A549 (cell line): ENCODE measurements around the gene NAV2. TPM values are rescaled to one million over a fixed set of nuclear protein-coding genes. Genes with fewer than 3 reads are reported as not detected.

Source experiments
- ATAC-seq, 2 experiments: fragments of 200-7000 bp in 1 of 2; fragments of >200 bp in 1 of 2; cut with Nextera tagmentation in 1 of 2; cut with Tn5 transposase in 1 of 2; 3 replicates each; pipeline versions ENCODE4 v1.8.0 to v1.9.1; 2018 to 2020; ENCODE audit warnings: mild to moderate bottlenecking in 1 of 2, moderate library complexity in 1 of 2
- CTCF ChIA-PET: fragments of 300-600 bp; sonication (Branson Sonifier 250); formaldehyde crosslinking; extraction: SDS; loops from one replicate; lab custom pipeline; 2021; ENCODE audit warnings: antibody characterized with exemption, inconsistent platforms; lab: Yijun Ruan, JAX
- POLR2A ChIA-PET: fragments of 350-600 bp; formaldehyde crosslinking; extraction: SDS; loops from one replicate; lab custom pipeline; 2021; ENCODE audit warnings: antibody characterized with exemption, inconsistent platforms; lab: Yijun Ruan, JAX
- DNase-seq, 2 experiments: peaks; one replicate each; pipeline versions ENCODE4 v3.0.0 to v3.0.0-alpha.2; 2011 to 2016; ENCODE audit warnings: low read depth in 1 of 2, low spot score in 1 of 2
- FAIRE-seq: peaks from 2 replicates; lab custom pipeline; 2011; peaks lifted over from hg19 to GRCh38; lab: Jason Lieb, UNC
- H3K27ac ChIP-seq, 2 experiments: fragments of >200 bp; sonication (Bioruptor Twin); formaldehyde crosslinking; 3 replicates each; pipeline ENCODE4 v1.5.1; 2016 to 2017
- H3K4me1 ChIP-seq: fragments of >200 bp; sonication (Bioruptor Twin); formaldehyde crosslinking; 3 replicates; pipeline ENCODE4 v1.6.1; 2016
- H3K4me2 ChIP-seq: fragments of >200 bp; sonication (Bioruptor Twin); formaldehyde crosslinking; 3 replicates; pipeline ENCODE4 v1.6.1; 2016
- H3K4me3 ChIP-seq: fragments of >200 bp; sonication (Bioruptor Twin); formaldehyde crosslinking; 3 replicates; pipeline ENCODE4 v1.5.1; 2016
- H3K9me3 ChIP-seq: fragments of >200 bp; sonication (Bioruptor Twin); formaldehyde crosslinking; 3 replicates; pipeline ENCODE4 v1.6.1; 2016
- BHLHE40 ChIP-seq: IDR thresholded peaks from 2 replicates; pipeline ENCODE4 v1.6.1; 2012; ENCODE audit warnings: low read depth, low read length, inconsistent platforms
- CEBPB ChIP-seq, 2 experiments: fragments of >200 bp in 1 of 2; sonication (Bioruptor Twin) in 1 of 2; formaldehyde crosslinking in 1 of 2; IDR thresholded peaks; 2 replicates each; pipeline ENCODE4 v1.6.1; 2012 to 2016
- CHD2 ChIP-seq: fragments of 150-350 bp; IDR thresholded peaks from 2 replicates; pipeline ENCODE4 v1.6.1; 2014; ENCODE audit warnings: low read length; ENCODE audit not compliant: partially characterized antibody
- EHF ChIP-seq: fragments of 250-450 bp; sonication (Bioruptor Pico); IDR thresholded peaks from 2 replicates; pipeline ENCODE4 v1.5.0; 2020; ENCODE audit warnings: mild to moderate bottlenecking
- EHMT2 ChIP-seq: fragments of 200-600 bp; sonication (generic); IDR thresholded peaks from 2 replicates; pipeline ENCODE4 v1.6.1; 2016; ENCODE audit warnings: antibody characterized with exemption, low read depth, mild to moderate bottlenecking, moderate library complexity
- FOSB ChIP-seq: fragments of 250-450 bp; sonication (Bioruptor Pico); IDR thresholded peaks from 2 replicates; pipeline ENCODE4 v1.5.0; 2020; ENCODE audit warnings: mild to moderate bottlenecking, moderate library complexity
- FOXS1 ChIP-seq: fragments of 250-450 bp; sonication (Bioruptor Pico); IDR thresholded peaks from 2 replicates; pipeline ENCODE4 v1.5.0; 2020; ENCODE audit warnings: mild to moderate bottlenecking, moderate library complexity
- HDAC2 ChIP-seq: fragments of 200-600 bp; sonication (generic); IDR thresholded peaks from 2 replicates; pipeline ENCODE4 v1.6.1; 2016
- HOXA7 ChIP-seq: fragments of 250-450 bp; sonication (Bioruptor Pico); IDR thresholded peaks from 2 replicates; pipeline ENCODE4 v1.5.0; 2020; ENCODE audit warnings: mild to moderate bottlenecking, moderate library complexity
- HOXB13 ChIP-seq: fragments of 250-450 bp; sonication (Bioruptor Pico); IDR thresholded peaks from 2 replicates; pipeline ENCODE4 v1.5.0; 2020; ENCODE audit warnings: low read depth, mild to moderate bottlenecking, moderate library complexity
- KDM5A ChIP-seq: fragments of 200-600 bp; sonication (generic); IDR thresholded peaks from 2 replicates; pipeline ENCODE4 v1.6.1; 2016; ENCODE audit warnings: antibody characterized with exemption, mild to moderate bottlenecking
- MAZ ChIP-seq: fragments of 150-350 bp; IDR thresholded peaks from 2 replicates; pipeline ENCODE4 v1.6.1; 2014; ENCODE audit warnings: antibody characterized with exemption, low read depth, low read length, borderline replicate concordance
- MYC ChIP-seq: IDR thresholded peaks from 2 replicates; pipeline ENCODE4 v1.6.1; 2012; ENCODE audit warnings: mild to moderate bottlenecking, inconsistent platforms, low read length, improper control_type of control experiment, borderline replicate concordance
- NR3C1 ChIP-seq: fragments of >200 bp; sonication (Bioruptor Twin); formaldehyde crosslinking; IDR thresholded peaks from 3 replicates; pipeline ENCODE4 v1.6.1; 2017
- RARB ChIP-seq: fragments of 250-450 bp; sonication (Bioruptor Pico); IDR thresholded peaks from 2 replicates; pipeline ENCODE4 v1.8.0; 2021; ENCODE audit warnings: mild to moderate bottlenecking, moderate library complexity
- RCOR1 ChIP-seq: fragments of 150-350 bp; IDR thresholded peaks from 2 replicates; pipeline ENCODE4 v1.6.1; 2014; ENCODE audit warnings: antibody characterized with exemption, low read length, low read depth
- REST ChIP-seq: fragments of 200-600 bp; sonication (generic); IDR thresholded peaks from 2 replicates; pipeline ENCODE4 v1.6.1; 2016; ENCODE audit warnings: antibody characterized with exemption, mild to moderate bottlenecking, moderate library complexity
- RNF2 ChIP-seq: fragments of 200-600 bp; sonication (generic); IDR thresholded peaks from 2 replicates; pipeline ENCODE4 v1.6.1; 2016; ENCODE audit warnings: low read depth, mild to moderate bottlenecking, antibody characterized with exemption, moderate library complexity, borderline replicate concordance
- SMC3 ChIP-seq: fragments of >200 bp; sonication (Bioruptor Twin); formaldehyde crosslinking; IDR thresholded peaks from 3 replicates; pipeline ENCODE4 v1.6.1; 2018; ENCODE audit warnings: inconsistent platforms
- TFCP2L1 ChIP-seq: fragments of 250-450 bp; sonication (Bioruptor Pico); IDR thresholded peaks from 2 replicates; pipeline ENCODE4 v1.5.0; 2021; ENCODE audit warnings: mild to moderate bottlenecking
- TP53 ChIP-seq: fragments of 250-450 bp; sonication (Bioruptor Pico); IDR thresholded peaks from 2 replicates; pipeline ENCODE4 v1.5.0; 2021; ENCODE audit warnings: mild to moderate bottlenecking, moderate library complexity
- ZFP36 ChIP-seq: fragments of 450-650 bp; IDR thresholded peaks from 2 replicates; pipeline ENCODE4 v1.6.1; 2014; ENCODE audit warnings: borderline replicate concordance; ENCODE audit not compliant: partially characterized antibody
- ZNF302 ChIP-seq: fragments of 250-450 bp; sonication (Bioruptor Pico); IDR thresholded peaks from 2 replicates; pipeline ENCODE4 v1.9.0; 2021; ENCODE audit warnings: inconsistent platforms, mild to moderate bottlenecking, moderate library complexity
- WGBS: methylation state at CpG from one replicate; pipeline ENCODE4 v1.1.6; 2017; ENCODE audit errors: missing lambda C conversion rate; 5-methylcytosine and 5-hydroxymethylcytosine counted together
- polyA plus RNA-seq, 4 experiments: library from polyadenylated mRNA; depleted of rRNA in 3 of 4; stranded (reverse); fragments of >200 nt; fragmentation: RNase III in 1 of 4; extraction: RNeasy Plus Mini Kit Qiagen cat#74134 plus additional on column Dnase treatment in 1 of 4; gene quantifications; 2 replicates in 3 of 4; 3 replicates in 1 of 4; pipeline ENCODE4 v1.2.3, GENCODE V29; 2011 to 2017
- TF ChIP-seq, protein P1 (sequence below): fragments of 450-650 bp; IDR thresholded peaks from 2 replicates; pipeline ENCODE4 v1.6.1; 2014; ENCODE audit warnings: antibody characterized with exemption
- TF ChIP-seq, protein P2 (sequence below): fragments of >200 bp; sonication (Bioruptor Twin); formaldehyde crosslinking; IDR thresholded peaks from 2 replicates; pipeline ENCODE4 v1.6.1; 2016

The NAV2 gene
- polyA plus RNA-seq, 2 of the 4 experiments (the other 2 are of a cell fraction), result 4.9 to 19.8 TPM

GRCh38 chr11:19687392-19687791 is 25.2 kb upstream of the NAV2 start:
- no peak overlapping the region for H3K4me2 ChIP-seq
- H3K9me3 ChIP-seq, result no peaks in the 10 kb centered on the region
- no peak overlapping the region for H3K4me3 ChIP-seq
- peaks cover 11% of the 10 kb centered on the region for H3K4me1 ChIP-seq
- WGBS, result 85% methylated on average over 1 of the region's 1 CpG
- ATAC-seq, result no peak
- ChIA-PET CTCF (interaction anchor here (0.8 to 2.0 kb wide), 4 partner anchors 12 to 122 kb away, joined by 3 to 5 read pairs (median 4); no protein-coding TSS in a partner anchor), POLR2A (no interaction called here)
- TF ChIP-seq FOXS1 (no peak), EHMT2 (no peak), TFCP2L1 (no peak), CHD2 (no peak), RCOR1 (no peak), HOXA7 (no peak), RNF2 (no peak), EHF (no peak), TP53 (no peak), BHLHE40 (no peak)
- TF ChIP-seq, protein P1, sequence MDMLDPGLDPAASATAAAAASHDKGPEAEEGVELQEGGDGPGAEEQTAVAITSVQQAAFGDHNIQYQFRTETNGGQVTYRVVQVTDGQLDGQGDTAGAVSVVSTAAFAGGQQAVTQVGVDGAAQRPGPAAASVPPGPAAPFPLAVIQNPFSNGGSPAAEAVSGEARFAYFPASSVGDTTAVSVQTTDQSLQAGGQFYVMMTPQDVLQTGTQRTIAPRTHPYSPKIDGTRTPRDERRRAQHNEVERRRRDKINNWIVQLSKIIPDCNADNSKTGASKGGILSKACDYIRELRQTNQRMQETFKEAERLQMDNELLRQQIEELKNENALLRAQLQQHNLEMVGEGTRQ, result no peak
- no peak overlapping the region for H3K27ac ChIP-seq
- no peak for DNase-seq
- FAIRE-seq, result no peak

GRCh38 chr11:19689281-19690000 is 23.2 kb upstream of the NAV2 start:
- no peak for FAIRE-seq
- TF ChIP-seq MAZ, result no peak
- TF ChIP-seq RARB (CRISPR knock-in tag), result no peak
- TF ChIP-seq, protein P1, result no peak
- no peak for TF ChIP-seq REST
- no peak for TF ChIP-seq TFCP2L1
- no peak for TF ChIP-seq NR3C1
- no peak for TF ChIP-seq HDAC2
- no peak for TF ChIP-seq CEBPB (IDR thresholded peaks at IDR 0.05)
- no peak for TF ChIP-seq MYC
- TF ChIP-seq RNF2, result no peak
- no peak for TF ChIP-seq ZNF302
- no peak for TF ChIP-seq EHF
- TF ChIP-seq, protein P2, sequence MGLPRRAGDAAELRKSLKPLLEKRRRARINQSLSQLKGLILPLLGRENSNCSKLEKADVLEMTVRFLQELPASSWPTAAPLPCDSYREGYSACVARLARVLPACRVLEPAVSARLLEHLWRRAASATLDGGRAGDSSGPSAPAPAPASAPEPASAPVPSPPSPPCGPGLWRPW, result no peak
- no peak for TF ChIP-seq HOXB13 (CRISPR knock-in tag)
- TF ChIP-seq SMC3, result no peak
- TF ChIP-seq FOSB (CRISPR knock-in tag), result no peak
- no peak for TF ChIP-seq ZFP36
- TF ChIP-seq KDM5A, result no peak

More at GRCh38 chr11:19689281-19690000, 23.2 kb upstream of the NAV2 start:
- Histone ChIP-seq H3K9me3 (no peaks in the 10 kb centered on the region), H3K4me2 (no peak overlapping the region), H3K27ac (no peak overlapping the region), H3K4me3 (no peak overlapping the region), H3K4me1 (no peaks in the 10 kb centered on the region)
- ATAC-seq, result no peak
- 85% methylated on average over 8 of the region's 8 CpGs for WGBS
- DNase-seq, result no peak
- ChIA-PET CTCF (interaction anchor here (0.6 to 1.0 kb wide), 2 partner anchors 10 to 215 kb away, joined by 3 to 4 read pairs; no protein-coding TSS in a partner anchor), POLR2A (no interaction called here)
